ENCODE measurements around the gene SNORC.

The SNORC gene

GRCh38 chr2:232927793-232928550, 57.9 kb downstream of the SNORC start:
- DNase-seq = no peak

Measured in fibroblast of skin of right quadriceps (primary cell).